ENCODE measurements around the gene ASPRV1. TPM values are rescaled to one million over a fixed set of nuclear protein-coding genes. Genes with fewer than 3 reads are reported as not detected.

The ASPRV1 gene
- polyA plus RNA-seq, 1 donor (not counting 4 experiments of a cell fraction or from before 2014, with no cell fraction given) = 1.5 TPM

DNA sequence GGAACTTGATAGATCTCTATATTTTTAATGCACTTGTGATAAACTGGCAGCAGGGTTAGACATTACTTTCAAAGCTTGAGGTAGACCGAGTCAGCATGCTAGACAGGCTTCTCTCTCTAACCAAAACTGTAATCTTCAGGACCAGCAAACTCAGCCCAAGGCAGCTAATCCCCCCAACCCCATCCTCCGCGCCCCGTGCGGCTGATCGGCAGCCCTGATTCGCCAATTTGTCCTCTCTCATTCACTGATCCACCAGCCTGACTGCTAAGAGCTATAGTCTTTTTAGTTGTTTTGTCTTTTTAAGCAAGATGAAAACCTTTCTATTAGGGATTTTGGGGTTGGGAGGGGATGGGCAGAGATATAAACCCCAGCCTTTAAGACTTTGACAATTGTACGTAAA is 20.7 kb downstream of the ASPRV1 start:
- H2AFZ ChIP-seq (ENCODE audit: control insufficient read depth, low read length) = no peak overlapping the region
- no peaks in the 10 kb centered on the region for H3K9me1 ChIP-seq (ENCODE audit: control insufficient read depth, extremely low read depth, insufficient read depth, low read length)
- H3K27ac ChIP-seq (ENCODE audit: control insufficient read depth, insufficient read depth, low read length) = no peak overlapping the region
- H3K4me2 ChIP-seq (ENCODE audit: control insufficient read depth, extremely low read depth, insufficient read depth, low read depth, low read length) = no peak overlapping the region
- no peaks in the 10 kb centered on the region for H4K20me1 ChIP-seq (ENCODE audit: control insufficient read depth, extremely low read depth, insufficient read depth, low read length)
- no peaks in the 10 kb centered on the region for H3K27me3 ChIP-seq (ENCODE audit: control insufficient read depth, extremely low read depth, insufficient read depth, low read length)
- peaks cover 21 to 45% of the 10 kb centered on the region in 2 experiments for H3K36me3 ChIP-seq (ENCODE audit: control insufficient read depth in 2 of 2, extremely low read depth in 1 of 2, insufficient read depth in 2 of 2, low read length in 2 of 2)
- H3K4me3 ChIP-seq (ENCODE audit: control insufficient read depth in 2 of 3, extremely low read depth in 1 of 3, insufficient read depth in 2 of 3, low read depth in 1 of 3, low read length in 3 of 3) = no peak overlapping the region
- dilution Hi-C loops (cut with MboI; ENCODE audit: extremely low pct_ligation_motif_present, low sequenced_read_pairs) = no loop called here
- DNase-seq (ENCODE audit: low read depth, low spot score) = no peak
- no peak overlapping the region for H3K9ac ChIP-seq (ENCODE audit: control insufficient read depth, extremely low read depth, insufficient read depth, low read length)
- no peaks in the 10 kb centered on the region for H3K9me3 ChIP-seq (ENCODE audit: control insufficient read depth, low read depth, low read length)
- H3K79me2 ChIP-seq (ENCODE audit: control insufficient read depth, insufficient read depth, low read length) = no peaks in the 10 kb centered on the region
- no peak for FAIRE-seq
- H3K4me1 ChIP-seq (ENCODE audit: control insufficient read depth, extremely low read depth, insufficient read depth, low read length) = peaks cover 12% of the 10 kb centered on the region
- TF ChIP-seq, protein P1, sequence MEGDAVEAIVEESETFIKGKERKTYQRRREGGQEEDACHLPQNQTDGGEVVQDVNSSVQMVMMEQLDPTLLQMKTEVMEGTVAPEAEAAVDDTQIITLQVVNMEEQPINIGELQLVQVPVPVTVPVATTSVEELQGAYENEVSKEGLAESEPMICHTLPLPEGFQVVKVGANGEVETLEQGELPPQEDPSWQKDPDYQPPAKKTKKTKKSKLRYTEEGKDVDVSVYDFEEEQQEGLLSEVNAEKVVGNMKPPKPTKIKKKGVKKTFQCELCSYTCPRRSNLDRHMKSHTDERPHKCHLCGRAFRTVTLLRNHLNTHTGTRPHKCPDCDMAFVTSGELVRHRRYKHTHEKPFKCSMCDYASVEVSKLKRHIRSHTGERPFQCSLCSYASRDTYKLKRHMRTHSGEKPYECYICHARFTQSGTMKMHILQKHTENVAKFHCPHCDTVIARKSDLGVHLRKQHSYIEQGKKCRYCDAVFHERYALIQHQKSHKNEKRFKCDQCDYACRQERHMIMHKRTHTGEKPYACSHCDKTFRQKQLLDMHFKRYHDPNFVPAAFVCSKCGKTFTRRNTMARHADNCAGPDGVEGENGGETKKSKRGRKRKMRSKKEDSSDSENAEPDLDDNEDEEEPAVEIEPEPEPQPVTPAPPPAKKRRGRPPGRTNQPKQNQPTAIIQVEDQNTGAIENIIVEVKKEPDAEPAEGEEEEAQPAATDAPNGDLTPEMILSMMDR (optimal IDR thresholded peaks at IDR 0.05 in 1 of 3, IDR thresholded peaks at IDR 0.05 in 1 of 3, conservative IDR thresholded peaks at IDR 0.05 in 1 of 3; ENCODE audit: extremely low read depth in 1 of 3, insufficient read depth in 2 of 3, low read length in 3 of 3) = no peak
- no peak for TF ChIP-seq EZH2 (IDR thresholded peaks at IDR 0.05; ENCODE audit: low read length)

GRCh38 chr2:69939722-69940121 is 21.7 kb downstream of the ASPRV1 start:
- FAIRE-seq (no peak), DNase-seq (ENCODE audit: low read depth, low spot score) (no peak)
- Histone ChIP-seq H3K4me3 (ENCODE audit: control insufficient read depth in 2 of 3, extremely low read depth in 1 of 3, insufficient read depth in 2 of 3, low read depth in 1 of 3, low read length in 3 of 3) (no peak overlapping the region), H2AFZ (ENCODE audit: control insufficient read depth, low read length) (no peak overlapping the region), H3K27me3 (ENCODE audit: control insufficient read depth, extremely low read depth, insufficient read depth, low read length) (no peaks in the 10 kb centered on the region), H3K9me3 (ENCODE audit: control insufficient read depth, low read depth, low read length) (no peaks in the 10 kb centered on the region), H3K36me3 (ENCODE audit: control insufficient read depth in 2 of 2, extremely low read depth in 1 of 2, insufficient read depth in 2 of 2, low read length in 2 of 2) (peaks cover 28 to 55% of the 10 kb centered on the region in 2 experiments), H3K27ac (ENCODE audit: control insufficient read depth, insufficient read depth, low read length) (no peak overlapping the region), H4K20me1 (ENCODE audit: control insufficient read depth, extremely low read depth, insufficient read depth, low read length) (no peaks in the 10 kb centered on the region), H3K9me1 (ENCODE audit: control insufficient read depth, extremely low read depth, insufficient read depth, low read length) (no peaks in the 10 kb centered on the region), H3K79me2 (ENCODE audit: control insufficient read depth, insufficient read depth, low read length) (no peaks in the 10 kb centered on the region), H3K4me1 (ENCODE audit: control insufficient read depth, extremely low read depth, insufficient read depth, low read length) (peaks cover 7% of the 10 kb centered on the region), H3K9ac (ENCODE audit: control insufficient read depth, extremely low read depth, insufficient read depth, low read length) (no peak overlapping the region), H3K4me2 (ENCODE audit: control insufficient read depth, extremely low read depth, insufficient read depth, low read depth, low read length) (no peak overlapping the region)
- TF ChIP-seq, protein P1 (optimal IDR thresholded peaks at IDR 0.05 in 1 of 3, IDR thresholded peaks at IDR 0.05 in 1 of 3, conservative IDR thresholded peaks at IDR 0.05 in 1 of 3; ENCODE audit: extremely low read depth in 1 of 3, insufficient read depth in 2 of 3, low read length in 3 of 3) = no peak
- no peak for TF ChIP-seq EZH2 (IDR thresholded peaks at IDR 0.05; ENCODE audit: low read length)
- dilution Hi-C loops (cut with MboI; ENCODE audit: extremely low pct_ligation_motif_present, low sequenced_read_pairs) = loop anchor here (10.0 kb wide), 1 partner anchor 125 kb away; no protein-coding TSS in a partner anchor
